Activated CD4-positive, alpha-beta T cell treated with anti-CD3 and anti-CD28 coated beads, Interleukin-2, amount 50 U/mL, for 16 hours (primary cell): ENCODE results near the gene MX1.
A peak's percentile ranks its signal among the peaks of the same experiment; 100 is the strongest.

Experiments
- DNase-seq: peaks from one replicate; pipeline ENCODE4 v3.0.0-alpha.2; 2020

Gene MX1, protein sequence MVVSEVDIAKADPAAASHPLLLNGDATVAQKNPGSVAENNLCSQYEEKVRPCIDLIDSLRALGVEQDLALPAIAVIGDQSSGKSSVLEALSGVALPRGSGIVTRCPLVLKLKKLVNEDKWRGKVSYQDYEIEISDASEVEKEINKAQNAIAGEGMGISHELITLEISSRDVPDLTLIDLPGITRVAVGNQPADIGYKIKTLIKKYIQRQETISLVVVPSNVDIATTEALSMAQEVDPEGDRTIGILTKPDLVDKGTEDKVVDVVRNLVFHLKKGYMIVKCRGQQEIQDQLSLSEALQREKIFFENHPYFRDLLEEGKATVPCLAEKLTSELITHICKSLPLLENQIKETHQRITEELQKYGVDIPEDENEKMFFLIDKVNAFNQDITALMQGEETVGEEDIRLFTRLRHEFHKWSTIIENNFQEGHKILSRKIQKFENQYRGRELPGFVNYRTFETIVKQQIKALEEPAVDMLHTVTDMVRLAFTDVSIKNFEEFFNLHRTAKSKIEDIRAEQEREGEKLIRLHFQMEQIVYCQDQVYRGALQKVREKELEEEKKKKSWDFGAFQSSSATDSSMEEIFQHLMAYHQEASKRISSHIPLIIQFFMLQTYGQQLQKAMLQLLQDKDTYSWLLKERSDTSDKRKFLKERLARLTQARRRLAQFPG

DNA sequence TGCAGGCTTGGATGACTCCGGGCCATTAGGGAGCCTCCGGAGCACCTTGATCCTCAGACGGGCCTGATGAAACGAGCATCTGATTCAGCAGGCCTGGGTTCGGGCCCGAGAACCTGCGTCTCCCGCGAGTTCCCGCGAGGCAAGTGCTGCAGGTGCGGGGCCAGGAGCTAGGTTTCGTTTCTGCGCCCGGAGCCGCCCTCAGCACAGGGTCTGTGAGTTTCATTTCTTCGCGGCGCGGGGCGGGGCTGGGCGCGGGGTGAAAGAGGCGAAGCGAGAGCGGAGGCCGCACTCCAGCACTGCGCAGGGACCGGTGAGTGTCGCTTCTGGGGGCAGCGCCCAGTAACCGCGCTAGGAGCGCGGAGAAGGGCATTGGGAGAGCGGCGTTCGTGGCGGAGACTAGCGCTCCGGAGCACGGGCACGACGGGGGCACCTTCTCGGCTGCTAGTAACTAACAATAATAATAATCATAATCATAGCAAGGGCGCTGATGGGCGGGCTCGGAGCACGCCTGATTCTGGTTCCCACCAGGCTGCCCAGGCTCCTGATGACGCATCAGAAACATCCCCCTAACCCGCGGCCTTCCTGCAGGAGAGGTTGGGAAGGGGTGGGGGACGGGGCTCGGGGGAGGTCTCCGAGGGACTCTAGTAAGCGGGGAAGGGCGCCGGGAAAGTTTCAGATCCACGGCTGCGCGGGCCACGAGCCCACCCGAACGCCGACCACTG lies at the start of gene MX1:
Gene MX1 (plus strand): TSS at position 286 of the 722 bp plus-strand sequence. CDS start 5,832 bp downstream, outside the sequence.
- peak; percentile 80 for DNase-seq

DNA sequence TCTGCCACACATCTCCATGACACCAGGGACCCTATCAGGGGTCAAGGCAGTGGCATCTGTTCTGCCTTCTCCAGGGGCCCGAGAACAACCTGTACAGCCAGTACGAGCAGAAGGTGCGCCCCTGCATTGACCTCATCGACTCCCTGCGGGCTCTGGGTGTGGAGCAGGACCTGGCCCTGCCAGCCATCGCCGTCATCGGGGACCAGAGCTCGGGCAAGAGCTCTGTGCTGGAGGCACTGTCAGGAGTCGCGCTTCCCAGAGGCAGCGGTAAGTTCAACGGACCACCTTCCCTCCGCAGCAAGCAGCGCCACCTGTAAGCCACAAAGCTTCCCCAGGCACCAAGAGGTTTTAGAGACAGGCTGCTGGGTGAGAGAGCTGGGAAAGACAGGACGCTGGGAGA lies 48.3 kb upstream of the MX1 start:
- no peak for DNase-seq

DNA sequence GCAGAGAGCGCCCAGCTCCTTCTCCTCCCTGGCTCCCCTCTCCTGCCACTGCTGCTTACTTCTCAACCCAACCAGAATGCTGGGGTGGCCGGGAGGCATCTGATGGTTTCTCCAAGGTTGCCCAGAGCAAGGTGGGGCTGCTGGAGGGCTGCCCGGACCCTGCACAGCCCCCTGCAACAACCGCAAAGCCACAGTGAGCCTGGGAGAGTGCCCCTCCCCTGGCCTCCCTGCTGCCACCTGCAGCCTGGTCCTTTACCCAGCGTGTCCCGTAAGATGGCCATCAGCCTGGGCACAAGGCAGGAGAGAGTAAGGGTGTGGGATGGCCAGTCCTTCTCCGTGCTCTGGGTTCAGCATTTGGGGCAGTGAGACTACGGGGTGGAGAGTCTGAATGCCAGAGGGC lies 47.2 kb upstream of the MX1 start:
- no peak for DNase-seq

DNA sequence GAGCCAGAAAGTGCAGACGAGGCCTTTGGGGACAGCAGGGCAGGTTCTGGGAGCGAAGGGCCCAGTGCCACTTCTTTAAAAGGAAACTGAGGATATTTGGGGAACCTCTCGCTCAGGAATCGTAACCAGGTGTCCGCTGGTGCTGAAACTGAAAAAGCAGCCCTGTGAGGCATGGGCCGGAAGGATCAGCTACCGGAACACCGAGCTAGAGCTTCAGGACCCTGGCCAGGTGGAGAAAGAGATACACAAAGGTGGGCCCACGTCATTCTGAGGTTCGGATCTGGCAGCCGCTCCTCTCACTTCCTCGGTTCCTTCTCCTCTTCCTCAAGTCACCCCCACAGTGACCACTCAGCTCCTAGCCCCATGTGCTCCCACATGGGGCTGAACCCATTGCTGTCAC lies 46.1 kb upstream of the MX1 start:
- DNase-seq, result no peak

DNA sequence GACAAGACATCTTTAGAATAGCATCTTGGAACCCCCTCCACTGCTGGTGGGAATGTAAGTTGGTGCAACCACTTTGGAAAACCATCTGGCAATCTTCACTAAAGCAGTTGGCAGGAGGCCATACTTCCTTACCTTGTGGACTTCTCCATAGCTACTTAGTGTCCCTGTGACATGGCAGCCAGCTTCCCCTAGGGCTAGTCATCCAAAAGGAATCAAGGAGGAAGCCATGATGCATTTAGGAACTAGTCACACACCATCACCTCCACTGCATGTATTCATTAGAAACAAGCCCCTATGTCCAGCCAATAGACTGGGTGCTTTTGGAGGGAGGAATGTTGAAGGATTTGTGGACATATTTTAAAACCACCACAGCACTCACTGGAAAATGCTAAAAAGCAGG lies 44.3 kb upstream of the MX1 start:
- DNase-seq, result no peak

DNA sequence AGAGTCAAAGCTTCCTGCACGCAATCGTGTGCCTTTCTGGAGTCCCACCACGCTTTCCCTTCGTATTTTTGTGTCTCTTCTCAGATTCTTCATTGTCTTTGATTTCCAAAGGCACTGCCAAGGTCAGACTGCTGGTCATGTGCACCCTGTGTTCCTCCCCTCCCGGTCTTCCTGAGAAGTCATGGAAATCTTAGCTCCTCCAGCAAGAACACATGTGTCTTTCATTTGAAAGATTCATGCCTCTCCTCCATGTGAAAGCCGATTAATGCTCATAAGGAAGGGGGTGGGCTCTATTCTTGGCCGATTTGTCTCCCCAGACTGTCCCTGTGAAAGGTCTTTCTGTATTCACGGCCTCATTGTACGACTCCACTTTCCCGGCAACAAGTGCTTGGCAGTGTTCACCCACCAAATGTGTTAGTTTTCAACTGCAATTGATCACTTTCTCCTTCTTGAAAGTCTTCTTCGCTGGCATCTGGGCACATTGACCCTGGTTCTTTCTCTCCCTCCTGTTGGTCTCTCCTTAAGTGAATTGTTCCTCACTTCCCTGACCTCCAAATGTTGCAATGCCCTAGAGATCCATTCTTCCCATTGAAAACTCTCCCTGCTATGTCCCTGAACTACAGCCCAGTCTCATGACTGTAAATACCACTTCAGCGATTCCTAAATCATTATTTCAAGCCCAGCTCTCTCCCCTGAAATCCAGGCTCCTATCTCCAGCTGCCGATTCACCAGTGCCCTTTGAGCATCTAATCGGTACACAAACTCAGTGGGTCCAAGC lies 38.8 kb upstream of the MX1 start:
- no peak for DNase-seq

DNA sequence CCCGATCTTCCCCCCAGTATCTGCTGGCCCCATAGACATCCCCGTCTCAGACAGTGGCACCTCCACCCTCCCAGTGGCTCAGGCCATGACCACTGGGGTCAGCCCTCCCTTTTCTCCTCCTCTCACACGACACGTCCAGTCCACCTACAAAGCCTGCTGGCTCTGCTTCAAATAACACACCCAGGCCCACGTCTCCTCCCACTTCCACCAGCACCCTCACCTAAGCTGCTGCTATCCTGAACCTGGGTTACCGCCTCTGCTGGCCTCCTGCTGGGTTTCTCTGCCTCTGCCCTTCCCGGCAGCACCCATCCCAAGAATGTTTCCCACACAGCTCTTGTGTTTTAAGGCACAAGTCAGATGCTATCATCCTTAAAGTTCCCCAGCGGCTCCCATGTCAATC lies 38.2 kb upstream of the MX1 start:
- no peak for DNase-seq

DNA sequence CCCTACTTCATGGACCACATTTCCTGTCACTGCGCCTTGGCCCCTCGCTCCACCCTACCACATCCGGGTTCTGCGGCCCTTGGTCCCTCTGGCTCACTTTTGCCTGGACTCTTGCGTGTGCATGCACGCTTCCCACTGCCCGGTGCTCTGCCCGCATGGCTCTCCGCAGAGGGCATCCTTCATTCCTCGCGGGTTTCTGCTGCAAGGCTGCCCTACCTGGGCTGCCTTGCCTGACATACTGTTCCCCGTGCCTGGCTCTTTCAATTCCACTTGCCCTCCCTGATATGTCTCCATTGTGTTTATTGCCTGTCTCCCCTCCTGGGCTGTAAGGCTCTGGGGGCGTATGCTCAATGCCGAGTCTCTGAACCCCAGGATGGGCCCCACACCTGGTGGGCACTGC lies 37.8 kb upstream of the MX1 start:
- no peak for DNase-seq

DNA sequence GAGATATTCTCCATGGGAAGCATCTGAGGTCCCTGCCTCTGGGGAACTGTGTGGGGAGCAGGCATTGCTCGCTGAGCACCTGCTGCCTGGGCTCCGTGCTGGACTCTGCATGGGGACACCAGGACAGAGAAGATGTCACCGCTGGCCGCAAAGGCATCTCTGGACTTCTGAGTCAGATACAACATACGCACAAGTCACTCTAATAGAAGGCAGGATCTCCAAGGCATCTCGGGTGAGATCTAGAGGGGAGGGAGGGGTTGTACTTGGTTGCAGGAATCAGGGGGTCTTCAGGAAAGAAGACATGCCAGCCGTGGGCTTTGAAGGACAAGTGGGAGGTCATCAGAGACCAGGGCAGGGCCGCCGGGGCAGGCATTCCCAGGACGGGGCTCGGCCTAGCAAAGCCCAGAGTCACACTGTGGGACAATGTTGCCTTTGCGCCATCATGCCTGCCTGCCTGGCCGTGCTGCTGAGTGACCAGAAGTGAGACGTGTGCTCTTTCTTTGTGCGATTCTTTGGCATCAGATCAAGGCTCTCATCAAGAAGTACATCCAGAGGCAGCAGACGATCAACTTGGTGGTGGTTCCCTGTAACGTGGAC lies 35.9 kb upstream of the MX1 start:
- no peak for DNase-seq

DNA sequence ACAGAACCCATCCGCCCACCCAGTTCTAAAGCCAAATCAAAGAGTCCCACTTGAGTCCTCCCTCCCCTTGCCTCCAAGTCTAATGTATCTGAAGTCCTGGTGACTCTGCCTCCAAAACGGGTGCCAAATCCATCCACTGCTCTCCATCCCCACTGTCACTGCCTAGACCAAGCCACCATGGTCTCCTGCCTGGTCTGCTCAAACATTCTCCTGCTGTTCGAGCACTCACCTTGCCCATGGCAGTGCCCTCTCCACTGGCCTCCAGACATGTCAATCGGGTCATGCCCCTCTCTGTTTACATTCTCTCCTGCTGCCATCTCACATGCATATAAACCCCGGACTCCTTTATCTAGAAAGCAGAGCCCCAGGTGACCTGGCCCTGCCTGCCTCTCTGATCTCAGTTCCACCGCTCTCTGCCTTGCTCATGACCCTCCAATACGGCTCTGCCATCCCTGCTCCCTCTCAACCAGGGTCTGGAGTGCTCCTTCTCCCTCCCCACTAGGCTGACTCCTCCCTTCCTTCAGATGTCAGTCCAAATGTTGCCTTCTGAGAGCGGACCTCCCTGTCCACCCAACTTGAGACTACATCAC lies 32.1 kb upstream of the MX1 start:
- no peak for DNase-seq

DNA sequence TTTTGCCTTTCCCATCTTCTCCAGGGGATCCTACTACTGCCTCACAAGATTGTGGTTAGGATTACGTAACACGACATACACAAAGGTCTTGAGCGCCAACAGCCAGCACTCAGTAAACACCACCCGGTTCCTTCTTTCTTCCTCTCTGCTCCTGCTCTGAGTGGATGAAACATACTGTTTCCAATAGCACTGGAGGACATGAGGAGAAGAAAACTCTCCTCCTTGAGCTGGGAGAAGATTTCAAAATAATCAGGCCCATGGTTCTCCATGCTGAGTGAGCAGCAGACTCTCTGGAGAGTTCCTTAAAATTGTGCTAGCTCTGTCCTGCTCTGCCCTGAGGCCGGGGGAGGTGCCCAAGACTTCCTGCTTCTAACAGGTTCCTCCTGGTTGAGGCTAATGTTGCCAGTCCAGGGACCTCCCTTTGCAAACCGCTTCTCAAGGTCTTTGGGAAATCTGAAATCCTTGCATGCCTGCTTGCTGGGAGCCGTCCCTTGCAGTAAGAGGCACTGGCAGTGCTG lies 29.4 kb upstream of the MX1 start:
- no peak for DNase-seq

DNA sequence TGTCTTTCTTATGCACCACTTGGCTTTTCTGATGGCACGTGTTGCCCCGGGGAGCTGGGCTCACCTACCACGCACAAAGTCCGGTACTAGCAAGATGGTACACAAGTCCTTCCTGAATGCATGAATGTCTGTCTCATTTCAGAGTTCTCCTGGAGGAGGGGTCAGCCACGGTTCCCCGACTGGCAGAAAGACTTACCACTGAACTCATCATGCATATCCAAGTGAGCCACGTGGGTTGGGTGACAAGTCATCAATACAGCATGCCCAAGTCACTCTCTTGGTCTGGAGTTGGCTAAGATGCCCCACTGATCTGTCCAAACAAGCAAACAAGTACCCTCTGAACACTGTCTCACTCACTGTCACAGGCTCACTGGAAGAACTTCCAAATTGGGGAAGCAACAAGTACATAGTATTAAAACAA lies 28.6 kb upstream of the MX1 start:
- no peak for DNase-seq

DNA sequence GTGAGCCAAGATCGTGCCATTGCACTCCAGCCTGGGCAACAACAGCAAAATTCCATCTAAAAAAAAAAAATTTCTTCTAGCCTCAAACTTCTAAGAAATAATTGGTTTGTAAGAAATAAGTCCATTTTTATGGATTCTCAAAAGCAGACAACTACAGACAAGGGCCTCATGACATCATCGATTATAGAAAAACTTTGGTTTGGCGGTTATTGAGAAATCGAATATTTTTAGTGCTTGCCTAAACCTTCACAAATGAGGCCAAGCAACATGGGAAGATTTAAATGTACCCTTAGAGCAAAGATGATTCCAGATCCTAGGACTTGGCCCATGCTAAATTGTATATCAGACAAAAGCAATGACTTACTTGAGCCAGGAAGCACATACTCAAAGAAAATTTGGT lies 27.8 kb upstream of the MX1 start:
- no peak for DNase-seq

DNA sequence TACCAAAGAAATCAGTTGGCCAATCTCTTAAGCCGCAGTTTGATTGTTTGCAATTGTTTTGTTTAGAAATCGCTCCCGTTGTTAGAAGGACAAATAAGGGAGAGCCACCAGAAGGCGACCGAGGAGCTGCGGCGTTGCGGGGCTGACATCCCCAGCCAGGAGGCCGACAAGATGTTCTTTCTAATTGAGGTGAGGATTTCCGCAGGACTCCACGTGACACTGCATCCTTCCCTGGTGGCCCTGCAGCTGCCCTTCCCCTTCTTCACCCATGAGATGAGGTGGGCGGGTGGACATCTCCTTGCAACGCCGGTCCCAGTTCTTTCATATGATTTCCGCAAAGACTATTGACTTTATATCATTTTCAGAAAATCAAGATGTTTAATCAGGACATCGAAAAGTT lies 27.2 kb upstream of the MX1 start:
- no peak for DNase-seq

DNA sequence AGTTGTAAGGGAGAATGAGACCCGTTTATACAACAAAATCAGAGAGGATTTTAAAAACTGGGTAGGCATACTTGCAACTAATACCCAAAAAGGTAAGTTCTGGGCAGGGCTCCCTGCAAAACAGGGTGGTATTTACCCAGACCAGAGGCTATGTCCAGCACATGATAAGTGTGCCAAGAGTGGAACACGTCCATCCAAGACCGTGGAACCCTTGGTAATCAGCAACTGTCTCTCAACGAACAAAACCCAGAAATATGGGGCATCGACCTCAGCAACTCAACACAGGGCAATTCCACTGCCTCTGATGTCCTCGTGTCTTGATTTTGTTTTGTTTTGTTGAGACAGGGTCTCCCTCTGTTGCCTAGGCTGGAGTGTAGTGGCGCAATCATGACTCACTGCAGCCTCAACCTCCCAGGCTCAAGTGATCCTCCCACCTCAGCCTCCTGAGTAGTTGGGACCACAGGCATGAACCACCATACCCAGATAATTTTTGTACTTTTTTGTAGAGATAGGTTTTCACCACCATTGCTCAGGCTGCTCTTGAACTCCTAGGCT lies 26.7 kb upstream of the MX1 start:
- no peak for DNase-seq

DNA sequence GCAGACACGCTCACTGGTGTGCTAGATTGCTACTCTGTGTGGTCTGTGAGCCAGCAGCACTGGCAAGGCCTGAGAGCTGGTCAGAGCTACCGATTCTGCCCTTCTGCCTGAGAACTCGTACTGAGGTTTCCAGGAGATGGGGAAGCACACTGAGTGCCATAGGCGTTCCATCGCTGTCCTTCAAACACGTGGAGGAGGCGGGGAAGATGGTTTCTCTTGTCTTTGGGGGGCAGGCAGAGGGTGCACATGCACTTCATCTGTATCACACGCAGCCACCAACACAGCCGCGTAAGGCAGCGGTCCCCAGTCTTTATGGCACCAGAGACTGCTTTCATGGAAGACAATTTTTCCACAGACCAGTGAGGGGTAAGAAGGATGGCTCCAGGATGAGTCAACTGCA lies 23.8 kb upstream of the MX1 start:
- DNase-seq, result no peak

DNA sequence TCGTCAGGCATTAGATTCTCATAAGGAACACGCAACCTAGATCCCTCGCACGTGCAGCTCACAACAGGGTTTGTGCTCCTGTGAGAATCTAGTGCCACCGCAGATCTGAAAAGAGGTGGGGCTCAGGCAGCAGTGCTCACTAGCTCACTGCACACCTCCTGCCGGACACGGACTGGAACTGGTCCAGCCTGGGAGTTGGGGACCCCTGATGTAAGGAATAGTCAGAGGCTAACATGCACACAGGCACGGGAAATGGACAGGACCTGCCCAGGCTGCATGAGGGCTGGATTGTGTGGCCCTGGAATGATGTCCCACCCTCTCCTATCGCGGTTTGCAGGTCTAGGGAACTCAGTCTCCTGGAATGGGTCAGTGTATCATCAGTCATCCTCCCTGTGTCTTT lies 23.2 kb upstream of the MX1 start:
- no peak for DNase-seq

DNA sequence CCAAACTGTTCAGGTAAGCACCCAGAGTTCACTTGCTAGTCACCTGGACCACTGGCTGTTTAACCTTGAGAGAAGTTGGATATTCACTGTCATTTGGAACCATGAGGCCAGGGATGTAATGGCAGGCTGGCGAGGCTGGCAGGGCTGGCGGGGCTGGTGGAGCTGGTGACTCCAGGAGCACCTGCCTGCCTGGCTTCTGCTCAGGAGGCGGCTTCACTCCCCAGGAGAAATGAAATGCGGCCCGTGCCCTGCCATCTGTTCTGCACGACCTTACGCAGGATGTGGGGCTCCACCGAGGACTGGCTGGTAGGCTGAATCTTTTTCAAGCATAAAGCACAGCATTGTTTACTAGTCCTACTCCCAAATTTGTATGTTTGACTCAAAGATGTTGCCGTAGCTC lies 22.7 kb upstream of the MX1 start:
- no peak for DNase-seq

DNA sequence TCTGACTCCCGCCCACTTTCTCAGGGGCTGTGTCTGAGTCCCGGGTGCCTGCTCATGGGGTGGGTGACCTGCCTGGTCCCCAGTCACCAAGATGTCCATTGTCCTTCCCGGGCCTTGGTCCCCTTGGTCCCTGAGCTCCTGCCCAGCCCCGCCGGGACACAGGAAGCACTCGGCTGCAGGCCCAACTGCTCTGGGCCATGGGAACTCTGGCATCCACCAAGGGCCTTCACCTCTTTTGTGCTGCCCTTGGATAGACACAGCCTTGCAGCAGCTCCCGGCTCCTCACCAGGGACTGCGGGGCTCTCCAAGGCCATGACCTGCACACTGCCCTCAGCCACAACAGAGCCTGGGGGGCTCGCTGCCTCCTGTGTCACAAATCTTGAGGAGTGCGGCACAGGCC lies 22.1 kb upstream of the MX1 start:
- DNase-seq, result no peak

DNA sequence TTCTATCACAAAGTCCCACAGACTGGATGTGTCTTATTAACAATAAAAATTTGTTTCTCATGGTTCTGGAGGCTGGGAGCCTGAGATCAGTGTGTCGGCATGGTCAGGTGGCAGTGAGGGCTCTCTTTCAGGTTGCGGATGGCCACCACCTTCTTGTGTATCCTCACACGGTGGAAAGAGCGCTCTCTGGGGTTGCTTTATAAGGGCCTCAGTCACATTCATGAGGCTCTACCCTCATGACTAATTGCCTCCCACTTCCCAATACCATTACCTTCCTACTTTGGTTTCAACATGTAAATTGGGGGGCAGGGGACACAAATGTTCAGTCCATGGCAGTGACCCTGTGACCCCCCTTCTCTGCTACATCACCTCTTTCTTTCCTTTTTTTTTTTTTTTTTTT lies 20.7 kb upstream of the MX1 start:
- no peak for DNase-seq

DNA sequence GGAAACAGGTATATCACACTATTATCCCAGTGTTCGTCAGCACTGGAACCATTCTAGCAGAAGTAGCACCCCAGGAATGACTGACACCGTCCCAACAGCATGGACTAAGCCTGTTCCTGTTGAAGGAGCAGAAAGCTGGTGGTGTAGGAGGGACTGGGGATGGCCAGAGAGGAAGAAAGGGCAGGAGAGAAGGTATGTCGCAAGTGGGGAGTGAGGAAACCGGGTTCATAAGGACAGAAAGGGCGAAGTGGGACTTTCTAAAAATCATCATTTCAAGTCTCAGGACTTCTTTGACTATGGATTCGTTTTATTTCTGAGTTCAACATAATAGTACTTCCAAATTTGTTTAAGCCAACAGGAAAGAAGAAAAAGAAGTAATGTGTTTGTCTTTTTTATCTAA lies 19.7 kb upstream of the MX1 start:
- no peak for DNase-seq
